ENCODE data around the gene ACAP2. TPM values are rescaled to one million over a fixed set of nuclear protein-coding genes. Genes with fewer than 3 reads are reported as not detected.

The ACAP2 gene
- polyA plus RNA-seq, 2 of the 4 experiments (the other 2 are of a cell fraction), result 7.8 to 26.0 TPM

DNA sequence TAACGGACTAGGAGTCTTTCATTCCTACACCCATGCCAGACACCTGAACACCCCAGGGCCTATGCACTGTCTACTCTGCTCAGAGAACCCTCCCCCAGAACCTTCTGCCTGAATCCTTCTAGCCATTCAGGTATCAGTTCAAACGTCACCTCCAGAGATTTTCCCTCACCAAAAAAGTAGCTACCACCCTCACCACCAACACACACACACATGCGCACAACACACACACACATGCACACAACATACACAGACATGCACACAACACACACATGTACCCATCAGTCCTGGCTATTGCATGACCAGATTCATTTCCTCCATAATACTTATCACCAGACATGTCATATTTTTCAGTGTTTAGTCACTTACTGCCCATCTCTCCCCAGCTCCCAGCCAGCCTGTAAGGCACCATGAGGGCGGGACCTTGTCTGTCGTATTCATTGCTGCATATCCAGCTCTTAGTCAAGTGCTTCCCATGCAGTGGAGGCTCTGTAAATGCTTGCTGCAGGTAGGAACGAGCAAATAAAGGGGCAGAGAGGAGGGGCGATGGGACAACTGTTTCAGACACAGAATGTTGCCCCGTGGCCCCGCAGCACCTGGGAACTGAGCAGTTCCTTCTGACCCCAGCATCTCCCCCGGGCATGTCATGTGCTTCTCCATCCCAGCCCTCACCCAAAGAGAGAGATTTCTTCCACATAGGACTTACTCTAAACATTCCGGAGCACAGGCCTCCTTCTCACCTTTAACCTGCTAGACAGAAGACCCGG, 201.0 kb downstream of the ACAP2 start:
- no peak overlapping the region for H3K4me3 ChIP-seq
- no peak for FAIRE-seq
- no peaks in the 10 kb centered on the region for H3K9me3 ChIP-seq
- no peak for ATAC-seq
- no peaks in the 10 kb centered on the region for H3K4me1 ChIP-seq
- ChIA-PET POLR2A (no interaction called here), CTCF (no interaction called here)
- H3K4me2 ChIP-seq, result no peak overlapping the region
- TF ChIP-seq ZNF302 (CRISPR knock-in tag; IDR thresholded peaks at IDR 0.05) (no peak), NR3C1 (IDR thresholded peaks at IDR 0.05) (no peak), POLR2A (IDR thresholded peaks at IDR 0.05; ENCODE audit: low read length) (no peak), RARB (CRISPR knock-in tag; IDR thresholded peaks at IDR 0.05) (no peak), ZC3H11A (IDR thresholded peaks at IDR 0.05) (no peak), CHD4 (IDR thresholded peaks at IDR 0.05; ENCODE audit: borderline replicate concordance) (no peak), CBX2 (IDR thresholded peaks at IDR 0.05; ENCODE audit: borderline replicate concordance, low read depth) (no peak), ZSCAN20 (CRISPR knock-in tag; IDR thresholded peaks at IDR 0.05) (no peak), MAFK (IDR thresholded peaks at IDR 0.05; ENCODE audit: partially characterized antibody) (no peak), EHMT2 (IDR thresholded peaks at IDR 0.05; ENCODE audit: low read depth) (no peak), RNF2 (IDR thresholded peaks at IDR 0.05; ENCODE audit: borderline replicate concordance, low read depth) (no peak), POLR2AphosphoS2 (conservative IDR thresholded peaks at IDR 0.05; ENCODE audit: low read length) (no peak), CHD2 (IDR thresholded peaks at IDR 0.05; ENCODE audit: low read length, partially characterized antibody) (no peak), TP53 (CRISPR knock-in tag; IDR thresholded peaks at IDR 0.05) (no peak)
- TF ChIP-seq, protein P1, sequence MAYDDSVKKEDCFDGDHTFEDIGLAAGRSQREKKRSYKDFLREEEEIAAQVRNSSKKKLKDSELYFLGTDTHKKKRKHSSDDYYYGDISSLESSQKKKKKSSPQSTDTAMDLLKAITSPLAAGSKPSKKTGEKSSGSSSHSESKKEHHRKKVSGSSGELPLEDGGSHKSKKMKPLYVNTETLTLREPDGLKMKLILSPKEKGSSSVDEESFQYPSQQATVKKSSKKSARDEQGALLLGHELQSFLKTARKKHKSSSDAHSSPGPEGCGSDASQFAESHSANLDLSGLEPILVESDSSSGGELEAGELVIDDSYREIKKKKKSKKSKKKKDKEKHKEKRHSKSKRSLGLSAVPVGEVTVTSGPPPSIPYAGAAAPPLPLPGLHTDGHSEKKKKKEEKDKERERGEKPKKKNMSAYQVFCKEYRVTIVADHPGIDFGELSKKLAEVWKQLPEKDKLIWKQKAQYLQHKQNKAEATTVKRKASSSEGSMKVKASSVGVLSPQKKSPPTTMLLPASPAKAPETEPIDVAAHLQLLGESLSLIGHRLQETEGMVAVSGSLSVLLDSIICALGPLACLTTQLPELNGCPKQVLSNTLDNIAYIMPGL (CRISPR knock-in tag; IDR thresholded peaks at IDR 0.05; ENCODE audit: borderline replicate concordance), result no peak
- TF ChIP-seq, protein P2, sequence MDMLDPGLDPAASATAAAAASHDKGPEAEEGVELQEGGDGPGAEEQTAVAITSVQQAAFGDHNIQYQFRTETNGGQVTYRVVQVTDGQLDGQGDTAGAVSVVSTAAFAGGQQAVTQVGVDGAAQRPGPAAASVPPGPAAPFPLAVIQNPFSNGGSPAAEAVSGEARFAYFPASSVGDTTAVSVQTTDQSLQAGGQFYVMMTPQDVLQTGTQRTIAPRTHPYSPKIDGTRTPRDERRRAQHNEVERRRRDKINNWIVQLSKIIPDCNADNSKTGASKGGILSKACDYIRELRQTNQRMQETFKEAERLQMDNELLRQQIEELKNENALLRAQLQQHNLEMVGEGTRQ (IDR thresholded peaks at IDR 0.05), result no peak
- TF ChIP-seq, protein P3, sequence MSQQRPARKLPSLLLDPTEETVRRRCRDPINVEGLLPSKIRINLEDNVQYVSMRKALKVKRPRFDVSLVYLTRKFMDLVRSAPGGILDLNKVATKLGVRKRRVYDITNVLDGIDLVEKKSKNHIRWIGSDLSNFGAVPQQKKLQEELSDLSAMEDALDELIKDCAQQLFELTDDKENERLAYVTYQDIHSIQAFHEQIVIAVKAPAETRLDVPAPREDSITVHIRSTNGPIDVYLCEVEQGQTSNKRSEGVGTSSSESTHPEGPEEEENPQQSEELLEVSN (IDR thresholded peaks at IDR 0.05; ENCODE audit: borderline replicate concordance, low read depth), result no peak
- TF ChIP-seq, protein P4, sequence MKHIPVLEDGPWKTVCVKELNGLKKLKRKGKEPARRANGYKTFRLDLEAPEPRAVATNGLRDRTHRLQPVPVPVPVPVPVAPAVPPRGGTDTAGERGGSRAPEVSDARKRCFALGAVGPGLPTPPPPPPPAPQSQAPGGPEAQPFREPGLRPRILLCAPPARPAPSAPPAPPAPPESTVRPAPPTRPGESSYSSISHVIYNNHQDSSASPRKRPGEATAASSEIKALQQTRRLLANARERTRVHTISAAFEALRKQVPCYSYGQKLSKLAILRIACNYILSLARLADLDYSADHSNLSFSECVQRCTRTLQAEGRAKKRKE (CRISPR knock-in tag; IDR thresholded peaks at IDR 0.05; ENCODE audit: low read depth), result no peak
- WGBS (ENCODE audit: missing lambda C conversion rate), result 84% methylated on average over 12 of the region's 12 CpGs
- no peak overlapping the region for H3K27ac ChIP-seq
- DNase-seq (ENCODE audit: low read depth in 1 of 2, low spot score in 1 of 2), result no peak

DNA sequence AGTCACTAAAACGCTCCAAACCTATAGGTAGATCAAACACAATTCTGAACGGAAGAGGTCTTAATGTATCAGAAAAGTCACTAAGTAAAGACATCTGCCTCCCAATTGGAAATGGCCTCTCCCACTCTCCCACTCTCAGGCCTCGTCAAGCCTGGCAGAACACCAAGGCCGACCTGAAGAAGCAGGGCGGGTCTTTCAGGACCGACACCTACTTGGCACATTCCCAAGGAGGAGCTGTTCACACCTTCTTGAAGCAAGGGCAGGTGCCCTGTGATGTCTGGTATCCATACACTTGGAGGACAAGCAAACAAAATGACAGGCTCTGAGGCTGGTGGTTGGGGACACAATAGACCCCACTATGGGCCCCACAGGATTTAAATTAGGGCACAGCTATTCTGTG, 201.9 kb downstream of the ACAP2 start:
- Histone ChIP-seq H3K4me3 (no peak overlapping the region), H3K27ac (no peak overlapping the region), H3K4me2 (no peak overlapping the region), H3K9me3 (no peaks in the 10 kb centered on the region), H3K4me1 (no peaks in the 10 kb centered on the region)
- DNase-seq (ENCODE audit: low read depth in 1 of 2, low spot score in 1 of 2) (no peak), ATAC-seq (no peak), FAIRE-seq (no peak)
- POLR2A ChIA-PET, result no interaction called here
- 89% methylated on average over 6 of the region's 6 CpGs for WGBS (ENCODE audit: missing lambda C conversion rate)
- CTCF ChIA-PET, result interaction anchor here (1.6 to 2.5 kb wide), 2 partner anchors 31 to 558 kb away, joined by 5 to 8 read pairs; partner anchors contain the start of gene XXYLT1
- no peak for TF ChIP-seq POLR2A (IDR thresholded peaks at IDR 0.05; ENCODE audit: low read length)
- no peak for TF ChIP-seq NPAS2 (CRISPR knock-in tag; IDR thresholded peaks at IDR 0.05; ENCODE audit: borderline replicate concordance)
- TF ChIP-seq ZC3H11A (IDR thresholded peaks at IDR 0.05), result no peak
- no peak for TF ChIP-seq TP53 (CRISPR knock-in tag; IDR thresholded peaks at IDR 0.05)
- TF ChIP-seq, protein P2 (IDR thresholded peaks at IDR 0.05), result no peak
- no peak for TF ChIP-seq RCOR1 (IDR thresholded peaks at IDR 0.05; ENCODE audit: low read depth, low read length)
- TF ChIP-seq MAFK (IDR thresholded peaks at IDR 0.05; ENCODE audit: partially characterized antibody), result no peak
- TF ChIP-seq, protein P5, sequence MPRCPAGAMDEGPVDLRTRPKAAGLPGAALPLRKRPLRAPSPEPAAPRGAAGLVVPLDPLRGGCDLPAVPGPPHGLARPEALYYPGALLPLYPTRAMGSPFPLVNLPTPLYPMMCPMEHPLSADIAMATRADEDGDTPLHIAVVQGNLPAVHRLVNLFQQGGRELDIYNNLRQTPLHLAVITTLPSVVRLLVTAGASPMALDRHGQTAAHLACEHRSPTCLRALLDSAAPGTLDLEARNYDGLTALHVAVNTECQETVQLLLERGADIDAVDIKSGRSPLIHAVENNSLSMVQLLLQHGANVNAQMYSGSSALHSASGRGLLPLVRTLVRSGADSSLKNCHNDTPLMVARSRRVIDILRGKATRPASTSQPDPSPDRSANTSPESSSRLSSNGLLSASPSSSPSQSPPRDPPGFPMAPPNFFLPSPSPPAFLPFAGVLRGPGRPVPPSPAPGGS (IDR thresholded peaks at IDR 0.05), result no peak
- TF ChIP-seq HDAC2 (IDR thresholded peaks at IDR 0.05), result no peak
- no peak for TF ChIP-seq KDM1A (IDR thresholded peaks at IDR 0.05; ENCODE audit: low read depth)
- TF ChIP-seq RNF2 (IDR thresholded peaks at IDR 0.05; ENCODE audit: borderline replicate concordance, low read depth), result no peak
- TF ChIP-seq CEBPB (IDR thresholded peaks at IDR 0.05), result no peak
- no peak for TF ChIP-seq PHF8 (IDR thresholded peaks at IDR 0.05; ENCODE audit: borderline replicate concordance, low read depth)
- no peak for TF ChIP-seq JUN (IDR thresholded peaks at IDR 0.05)
- TF ChIP-seq, protein P4 (CRISPR knock-in tag; IDR thresholded peaks at IDR 0.05; ENCODE audit: low read depth), result no peak
- no peak for TF ChIP-seq FOSL2 (IDR thresholded peaks at IDR 0.05)
- TF ChIP-seq FOSL2 (CRISPR knock-in tag; IDR thresholded peaks at IDR 0.05), result no peak
- TF ChIP-seq EP300 (IDR thresholded peaks at IDR 0.05), result no peak
- TF ChIP-seq ESRRA (IDR thresholded peaks at IDR 0.05; ENCODE audit: borderline replicate concordance, low read length), result no peak

Measured in A549 (cell line).